Mesendoderm (in vitro differentiated cells): ENCODE data around the gene ATP2C2.

Source experiments
- DNase-seq: peaks from one replicate; pipeline ENCODE4 v3.0.0; 2013
- H2AK5ac ChIP-seq: 2 replicates; pipeline ENCODE4 v1.6.1; 2013; ENCODE audit warnings: low read length, inconsistent platforms
- H2BK120ac ChIP-seq: 2 replicates; pipeline ENCODE4 v1.6.1; 2013; ENCODE audit warnings: low read depth, mild to moderate bottlenecking, low read length, moderate library complexity, mixed read lengths
- H2BK15ac ChIP-seq: replicated peaks from 2 replicates; pipeline ENCODE4 v1.6.1; 2013; ENCODE audit warnings: low read depth, mild to moderate bottlenecking, moderate library complexity
- H2BK5ac ChIP-seq: 2 replicates; pipeline ENCODE4 v1.6.1; 2013; ENCODE audit warnings: low read length, inconsistent platforms
- H3K18ac ChIP-seq: 2 replicates; pipeline ENCODE4 v1.6.1; 2013; ENCODE audit warnings: mild to moderate bottlenecking, low read length, mixed read lengths
- H3K23ac ChIP-seq: one replicate; pipeline ENCODE4 v1.6.1; 2013; ENCODE audit warnings: low read length
- H3K27ac ChIP-seq: 2 replicates; pipeline ENCODE4 v1.5.1; 2013; ENCODE audit warnings: low read depth, mild to moderate bottlenecking, inconsistent platforms, low read length, moderate library complexity
- H3K27me3 ChIP-seq: 2 replicates; pipeline ENCODE4 v1.6.1; 2013; ENCODE audit warnings: low read length, control low read depth, mild to moderate bottlenecking, inconsistent platforms; ENCODE audit not compliant: insufficient read depth, poor library complexity
- H3K36me3 ChIP-seq: 2 replicates; pipeline ENCODE4 v1.6.1; 2013; ENCODE audit warnings: low read length, inconsistent platforms; ENCODE audit not compliant: control insufficient read depth, insufficient read depth
- H3K4ac ChIP-seq: one replicate; pipeline ENCODE4 v1.6.1; 2013; ENCODE audit warnings: low read depth, mild to moderate bottlenecking, low read length, moderate library complexity
- H3K4me1 ChIP-seq: 2 replicates; pipeline ENCODE4 v1.6.1; 2013; ENCODE audit warnings: low read depth, low read length, inconsistent platforms; ENCODE audit not compliant: control insufficient read depth
- H3K4me2 ChIP-seq: 2 replicates; pipeline ENCODE4 v1.6.1; 2013; ENCODE audit warnings: low read length
- H3K4me3 ChIP-seq: 2 replicates; pipeline ENCODE4 v1.5.1; 2013; ENCODE audit warnings: mild to moderate bottlenecking, low read length
- H3K56ac ChIP-seq: one replicate; pipeline ENCODE4 v1.6.1; 2013; ENCODE audit warnings: low read length
- H3K79me1 ChIP-seq: 2 replicates; pipeline ENCODE4 v1.6.1; 2013; ENCODE audit warnings: low read length, inconsistent platforms
- H3K79me2 ChIP-seq: 2 replicates; pipeline ENCODE4 v1.6.1; 2013; ENCODE audit warnings: mild to moderate bottlenecking, low read length; ENCODE audit not compliant: control insufficient read depth, insufficient read depth
- H3K9ac ChIP-seq: 2 replicates; pipeline ENCODE4 v1.6.1; 2013; ENCODE audit warnings: low read length, inconsistent platforms
- H4K5ac ChIP-seq: one replicate; pipeline ENCODE4 v1.6.1; 2013; ENCODE audit warnings: low read length
- H4K8ac ChIP-seq: one replicate; pipeline ENCODE4 v1.6.1; 2013; ENCODE audit warnings: low read depth, mild to moderate bottlenecking, control low read depth, low read length, moderate library complexity
- WGBS: extraction: QIAGEN DNeasy Blood & Tissue Kit; methylation state at CpG from one replicate; pipeline ENCODE4 v1.1.7; 2013; ENCODE audit warnings: low lambda C conversion rate, missing lambda C conversion rate; ENCODE audit not compliant: insufficient coverage; ENCODE audit errors: extremely low coverage; 5-methylcytosine and 5-hydroxymethylcytosine counted together

ATP2C2 gene

DNA sequence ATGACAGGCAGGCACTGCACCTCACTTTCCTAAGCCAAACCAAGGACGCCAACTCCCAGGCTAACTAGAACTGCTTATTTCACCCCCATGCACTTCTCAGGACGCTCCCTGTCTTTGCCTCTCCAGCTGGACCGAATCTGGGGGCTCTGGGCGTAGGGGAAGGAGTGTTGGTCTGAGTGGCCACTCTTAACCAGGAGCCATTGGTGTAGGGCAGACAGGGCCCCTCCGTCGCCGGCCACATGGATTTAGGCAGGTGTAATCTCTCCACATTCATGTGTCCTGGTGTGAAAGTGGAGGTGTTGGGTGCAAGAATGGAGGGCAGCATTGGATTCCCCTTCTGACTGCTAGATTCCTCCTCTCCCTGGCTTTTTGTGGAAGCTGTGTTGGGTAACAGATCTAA, 9.8 kb downstream of the ATP2C2 start:
- Histone ChIP-seq H2BK120ac (no peak overlapping the region), H3K23ac (no peak overlapping the region), H2AK5ac (no peak overlapping the region), H3K27me3 (no peaks in the 10 kb centered on the region), H3K79me2 (no peaks in the 10 kb centered on the region), H3K4me2 (no peak overlapping the region), H3K79me1 (no peaks in the 10 kb centered on the region), H4K8ac (no peak overlapping the region), H3K56ac (no peak overlapping the region), H2BK15ac (no peak overlapping the region), H3K9ac (no peak overlapping the region), H3K27ac (no peak overlapping the region), H3K4me1 (no peaks in the 10 kb centered on the region), H2BK5ac (no peak overlapping the region), H3K4ac (no peak overlapping the region), H4K5ac (no peak overlapping the region), H3K36me3 (no peaks in the 10 kb centered on the region), H3K4me3 (no peak overlapping the region), H3K18ac (no peak overlapping the region)
- WGBS = no CpG with 5 or more reads among the region's 7 CpGs
- DNase-seq = no peak

DNA sequence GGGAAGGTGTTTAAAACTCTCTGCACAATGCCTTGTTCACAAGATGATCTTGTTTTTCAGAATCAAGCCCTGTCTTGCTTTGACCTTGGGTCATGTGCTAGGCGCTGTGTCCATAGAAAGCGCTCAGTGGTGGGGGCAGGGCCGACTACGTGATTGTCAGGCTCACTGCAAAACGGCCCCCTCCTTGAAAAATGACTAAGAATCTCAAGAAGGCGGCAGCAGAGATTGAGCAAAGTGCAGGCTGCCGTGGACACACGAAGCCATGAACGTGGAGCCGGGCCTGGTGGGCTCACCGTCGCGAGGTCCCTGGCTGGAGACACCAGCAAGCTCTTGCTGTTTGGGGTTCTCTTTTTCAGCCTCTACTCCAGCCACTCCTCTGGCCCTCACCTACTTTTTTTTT, 10.2 kb downstream of the ATP2C2 start:
- no CpG with 5 or more reads among the region's 13 CpGs for WGBS
- no peaks in the 10 kb centered on the region for H3K79me1 ChIP-seq

DNA sequence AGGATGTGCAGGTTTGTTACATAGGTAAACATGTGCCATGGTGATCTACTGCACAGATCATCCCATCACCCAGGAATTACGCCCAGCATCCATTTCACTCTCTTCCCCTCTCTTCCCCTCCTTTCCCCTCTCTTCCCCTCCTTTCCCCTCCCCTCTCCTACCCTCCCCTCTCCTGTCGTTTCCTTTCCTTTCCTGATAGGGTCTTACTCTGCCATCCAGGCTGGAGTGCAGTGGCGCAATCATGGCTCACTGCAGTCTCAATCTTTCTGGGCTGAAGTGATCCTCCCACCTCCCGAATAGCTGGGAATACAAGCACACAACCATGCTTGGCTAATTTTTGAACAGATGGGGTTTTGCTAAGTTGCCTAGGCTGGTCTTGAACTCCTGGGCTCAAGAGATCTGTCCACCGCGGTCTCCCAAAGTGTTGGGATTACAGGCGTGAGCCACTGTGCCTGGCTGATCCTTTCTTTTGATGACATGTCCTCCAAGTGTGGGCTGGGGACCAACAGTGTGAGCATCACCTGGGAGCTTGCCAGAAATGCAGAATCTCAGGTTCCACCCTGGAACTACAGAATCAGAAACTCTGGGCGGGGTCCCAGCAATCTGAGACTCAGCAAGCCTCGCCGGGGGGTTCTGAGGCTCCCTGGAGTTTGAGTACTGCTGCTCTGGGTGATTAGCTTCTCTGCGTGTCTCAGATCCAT, 10.8 kb downstream of the ATP2C2 start:
- no peaks in the 10 kb centered on the region for H3K79me2 ChIP-seq
- no peak overlapping the region for H3K18ac ChIP-seq
- H3K56ac ChIP-seq = no peak overlapping the region
- H2AK5ac ChIP-seq = no peak overlapping the region
- H2BK120ac ChIP-seq = no peak overlapping the region
- H3K23ac ChIP-seq = no peak overlapping the region
- H3K36me3 ChIP-seq = no peaks in the 10 kb centered on the region
- H2BK5ac ChIP-seq = no peak overlapping the region
- DNase-seq = peak; percentile 39
- no peaks in the 10 kb centered on the region for H3K27me3 ChIP-seq
- H4K5ac ChIP-seq = no peak overlapping the region
- no peak overlapping the region for H3K4ac ChIP-seq
- H3K4me1 ChIP-seq = no peaks in the 10 kb centered on the region
- no peak overlapping the region for H3K4me3 ChIP-seq
- H4K8ac ChIP-seq = no peak overlapping the region
- H3K79me1 ChIP-seq = no peaks in the 10 kb centered on the region
- no CpG with 5 or more reads among the region's 11 CpGs for WGBS
- no peak overlapping the region for H3K4me2 ChIP-seq
- H3K27ac ChIP-seq = no peak overlapping the region
- H3K9ac ChIP-seq = no peak overlapping the region
- no peak overlapping the region for H2BK15ac ChIP-seq

More for the DNA sequence above, 10.2 kb downstream of the ATP2C2 start:
- no peak overlapping the region for H3K4ac ChIP-seq
- no peaks in the 10 kb centered on the region for H3K79me2 ChIP-seq
- H2BK120ac ChIP-seq = no peak overlapping the region
- H3K9ac ChIP-seq = no peak overlapping the region
- no peak for DNase-seq
- H3K4me2 ChIP-seq = no peak overlapping the region
- H3K4me1 ChIP-seq = no peaks in the 10 kb centered on the region
- H2BK5ac ChIP-seq = no peak overlapping the region
- no peaks in the 10 kb centered on the region for H3K36me3 ChIP-seq
- H4K5ac ChIP-seq = no peak overlapping the region
- no peak overlapping the region for H4K8ac ChIP-seq
- H3K4me3 ChIP-seq = no peak overlapping the region
- H3K23ac ChIP-seq = no peak overlapping the region
- no peaks in the 10 kb centered on the region for H3K27me3 ChIP-seq
- H3K18ac ChIP-seq = no peak overlapping the region
- H2AK5ac ChIP-seq = no peak overlapping the region
- no peak overlapping the region for H3K27ac ChIP-seq
- H2BK15ac ChIP-seq = no peak overlapping the region
- no peak overlapping the region for H3K56ac ChIP-seq

DNA sequence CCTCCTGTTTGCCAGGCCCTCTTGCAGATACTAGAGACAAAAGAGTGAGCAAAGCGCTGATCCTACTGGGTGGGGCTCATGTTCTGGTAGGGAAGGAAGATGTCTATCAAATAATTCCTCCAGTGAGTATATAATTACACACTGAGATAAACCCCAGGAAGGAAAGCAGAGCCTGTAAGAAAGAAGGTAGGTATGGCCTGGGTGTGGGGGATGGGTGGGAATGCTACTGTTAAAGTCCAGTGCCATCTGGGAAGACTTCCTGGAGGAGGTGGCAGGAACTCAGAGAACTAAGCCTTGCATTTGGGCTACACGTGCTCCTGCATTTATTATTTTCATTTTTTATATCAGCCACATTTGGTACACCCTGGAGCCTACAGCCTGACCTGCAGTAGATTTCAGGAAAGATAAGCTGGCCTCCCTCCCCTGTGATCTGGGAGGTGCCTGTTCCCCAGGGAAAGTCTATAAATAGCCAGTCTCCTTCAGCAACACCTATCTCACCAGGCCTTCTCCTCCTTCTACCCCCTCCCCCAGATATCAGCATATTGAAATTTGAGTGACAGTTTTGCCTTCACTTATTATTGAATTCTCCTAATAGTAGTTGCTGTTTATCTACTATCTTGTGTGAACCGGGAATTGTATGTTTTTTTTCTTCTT, 11.5 kb downstream of the ATP2C2 start:
- DNase-seq = peak; percentile 37
- Histone ChIP-seq H2BK120ac (no peak overlapping the region), H3K4me1 (no peaks in the 10 kb centered on the region), H3K27me3 (no peaks in the 10 kb centered on the region), H3K27ac (no peak overlapping the region), H3K79me2 (no peaks in the 10 kb centered on the region), H3K9ac (no peak overlapping the region), H3K23ac (no peak overlapping the region), H4K5ac (no peak overlapping the region), H3K18ac (no peak overlapping the region), H2BK5ac (no peak overlapping the region), H3K4me3 (no peak overlapping the region), H3K4me2 (no peak overlapping the region), H3K36me3 (no peaks in the 10 kb centered on the region), H3K56ac (no peak overlapping the region), H3K79me1 (no peaks in the 10 kb centered on the region), H2BK15ac (no peak overlapping the region), H4K8ac (no peak overlapping the region), H2AK5ac (no peak overlapping the region), H3K4ac (no peak overlapping the region)
- no CpG with 5 or more reads among the region's 3 CpGs for WGBS

DNA sequence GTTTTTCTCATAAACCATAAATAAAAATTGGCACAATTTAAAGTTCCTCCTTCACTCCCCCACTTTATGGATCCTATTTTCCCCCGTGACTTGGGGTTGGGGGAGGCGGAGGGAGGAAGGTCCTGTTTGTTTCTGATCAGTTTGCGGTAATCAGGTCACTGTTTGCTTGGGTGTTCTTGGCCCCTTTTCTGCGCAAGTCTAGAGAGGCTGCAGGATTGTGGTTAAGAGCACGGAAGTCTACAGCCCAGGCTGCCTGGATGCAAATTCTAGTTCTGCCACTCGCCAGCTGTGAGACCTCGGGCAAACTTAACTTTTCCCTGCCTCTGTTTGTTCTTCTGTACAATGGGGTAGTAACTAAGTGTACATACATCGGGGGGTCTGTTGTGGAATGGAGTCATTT, 12.1 kb downstream of the ATP2C2 start:
- no peak overlapping the region for H3K27ac ChIP-seq
- no peak overlapping the region for H2BK120ac ChIP-seq
- H3K18ac ChIP-seq = no peak overlapping the region
- no peak overlapping the region for H3K4ac ChIP-seq
- WGBS = no CpG with 5 or more reads among the region's 8 CpGs
- H3K4me3 ChIP-seq = no peak overlapping the region
- H3K27me3 ChIP-seq = no peaks in the 10 kb centered on the region
- no peaks in the 10 kb centered on the region for H3K79me1 ChIP-seq
- no peak overlapping the region for H3K9ac ChIP-seq
- DNase-seq = no peak
- H3K23ac ChIP-seq = no peak overlapping the region
- no peak overlapping the region for H3K4me2 ChIP-seq
- H4K8ac ChIP-seq = no peak overlapping the region
- H4K5ac ChIP-seq = no peak overlapping the region
- no peak overlapping the region for H2BK5ac ChIP-seq
- no peak overlapping the region for H2BK15ac ChIP-seq
- no peak overlapping the region for H2AK5ac ChIP-seq
- H3K36me3 ChIP-seq = no peaks in the 10 kb centered on the region
- H3K56ac ChIP-seq = no peak overlapping the region
- no peaks in the 10 kb centered on the region for H3K79me2 ChIP-seq
- H3K4me1 ChIP-seq = no peaks in the 10 kb centered on the region
